HL-60/S4 treated with phorbol 12-myristate 13-acetate at 8.2 ng/mL for 4 days and 3 days (cell line): ENCODE measurements around the gene SIRPG.
"Not testable (repeated sequence)": the region's sequence is repeated elsewhere in the genome, so short reads cannot be mapped to it uniquely, and the experiment has no call there.

Experiments
- in situ Hi-C: fragments of 300-500 bp; cut with MboI; formaldehyde crosslinking; loops from 2 replicates; pipeline ENCODE4 v1.15.0; 2022; ENCODE audit warnings: low sequenced_read_pairs

Gene SIRPG

DNA sequence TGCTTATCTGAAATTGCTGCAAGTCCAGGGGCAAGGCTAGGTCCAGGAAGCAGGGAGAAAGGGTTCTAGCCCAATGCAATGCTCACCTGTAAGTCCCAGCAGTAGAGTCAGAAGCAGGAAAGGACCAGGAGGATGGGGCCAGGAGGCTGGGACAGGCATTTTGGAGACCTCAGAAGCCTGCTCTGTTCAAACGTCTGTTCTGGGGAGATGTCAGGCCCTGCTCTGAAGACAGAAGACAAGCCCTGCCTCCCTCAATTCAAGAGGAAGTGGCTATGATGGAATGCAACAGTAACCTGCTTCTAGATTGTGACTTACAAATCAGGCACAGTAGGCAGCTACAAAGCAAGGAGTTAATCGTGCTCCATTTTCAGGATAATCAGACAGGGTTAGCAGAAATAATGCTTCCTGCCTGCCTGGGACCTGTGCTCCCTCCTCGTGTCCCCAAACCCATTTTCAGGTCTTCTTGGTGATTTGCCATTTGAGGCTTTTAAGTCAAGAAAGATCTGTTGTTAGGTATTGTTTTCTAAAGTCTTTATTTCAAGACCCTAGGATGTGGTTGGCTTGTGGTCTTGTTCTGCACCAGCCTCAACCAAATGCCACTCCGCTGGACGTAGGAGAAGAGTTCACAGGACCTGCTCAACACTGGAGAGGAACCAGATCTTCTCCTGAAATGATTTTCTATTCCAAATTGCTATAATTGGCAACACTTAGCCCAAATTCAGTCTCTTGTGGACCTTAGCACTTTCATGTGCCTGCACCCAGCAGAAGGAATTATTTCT is at the start of gene SIRPG:
SIRPG (minus strand) TSS at position 224 of the 779 bp plus-strand sequence; CDS start at position 159, 65 bp downstream.
- in situ Hi-C loops, result no loop called here

DNA sequence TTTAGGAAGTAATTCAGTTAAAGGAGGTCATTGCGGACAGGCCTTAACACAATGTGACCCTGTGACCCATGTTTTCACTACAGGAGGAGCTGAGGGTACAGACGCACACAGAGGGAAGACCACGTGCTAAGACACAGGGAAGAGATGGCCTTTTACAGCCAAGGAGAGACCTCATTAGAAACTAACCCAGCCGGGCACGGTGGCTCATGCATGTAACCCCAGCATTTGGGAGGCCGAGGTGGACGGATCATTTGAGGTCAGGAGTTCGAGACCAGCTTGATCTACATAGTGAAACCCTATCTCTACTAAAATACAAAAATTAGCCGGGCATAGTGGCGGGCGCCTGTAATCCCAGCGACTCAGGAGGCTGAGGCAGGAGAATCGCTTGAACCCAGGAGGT is 49.3 kb upstream of the SIRPG start:
- in situ Hi-C loops, result not testable (repeated sequence)

DNA sequence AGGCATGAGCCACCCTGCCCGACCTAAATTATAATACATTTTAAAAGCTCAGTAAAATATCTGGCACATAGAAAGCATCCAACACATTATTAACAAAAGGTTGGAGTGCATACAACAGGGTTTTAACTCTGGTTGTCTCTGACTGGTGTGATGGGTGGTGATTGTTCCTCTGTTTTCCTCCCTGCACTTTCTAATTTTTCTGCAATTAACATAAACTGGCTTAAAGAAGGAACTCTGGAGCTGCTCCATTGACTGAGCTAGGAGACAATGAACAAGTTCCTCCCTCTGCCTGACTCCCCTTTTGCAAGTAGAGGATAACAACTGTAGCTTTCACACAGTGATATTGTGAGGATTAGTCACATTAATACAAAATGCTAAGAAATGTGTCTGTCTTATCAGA is 48.5 kb upstream of the SIRPG start:
- in situ Hi-C loops, result no loop called here

DNA sequence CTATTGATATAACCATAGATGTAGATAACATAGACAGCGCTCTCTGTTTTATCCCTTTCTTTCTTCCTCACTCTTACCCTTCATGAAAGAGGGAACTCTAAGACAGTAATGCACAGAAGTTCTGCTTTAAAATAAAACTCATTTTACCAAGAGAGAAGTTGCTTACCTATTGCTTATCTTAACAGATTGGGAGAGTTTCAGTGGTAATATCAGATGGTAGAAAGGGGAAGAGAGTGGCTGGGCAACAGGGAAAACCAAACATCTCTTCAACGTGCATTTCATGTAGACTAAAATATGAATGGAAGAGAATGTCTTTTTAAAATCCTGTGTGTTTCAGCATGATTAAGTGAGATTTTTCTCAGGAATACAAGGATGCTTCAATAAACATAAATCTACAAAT is 45.3 kb upstream of the SIRPG start:
- in situ Hi-C loops, result no loop called here

DNA sequence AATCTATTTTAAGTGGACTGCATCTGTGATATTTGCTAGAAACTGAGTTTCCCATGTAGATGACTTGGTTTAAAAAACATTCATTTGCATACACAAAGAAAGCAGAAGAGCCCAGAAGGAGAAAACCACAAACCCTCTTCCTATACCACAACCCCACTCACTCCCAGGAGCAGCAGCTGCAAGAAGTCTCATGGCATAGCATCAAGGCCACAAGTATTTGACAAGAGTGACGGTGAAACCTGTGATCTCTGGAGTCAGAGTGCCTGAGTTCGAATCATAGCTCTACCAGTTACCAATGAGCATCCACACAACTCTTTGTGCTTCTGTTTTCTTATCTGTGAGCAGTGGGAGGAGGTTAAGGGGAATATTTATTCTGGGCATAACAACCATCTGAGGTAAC is 44.7 kb upstream of the SIRPG start:
- in situ Hi-C loops, result no loop called here

DNA sequence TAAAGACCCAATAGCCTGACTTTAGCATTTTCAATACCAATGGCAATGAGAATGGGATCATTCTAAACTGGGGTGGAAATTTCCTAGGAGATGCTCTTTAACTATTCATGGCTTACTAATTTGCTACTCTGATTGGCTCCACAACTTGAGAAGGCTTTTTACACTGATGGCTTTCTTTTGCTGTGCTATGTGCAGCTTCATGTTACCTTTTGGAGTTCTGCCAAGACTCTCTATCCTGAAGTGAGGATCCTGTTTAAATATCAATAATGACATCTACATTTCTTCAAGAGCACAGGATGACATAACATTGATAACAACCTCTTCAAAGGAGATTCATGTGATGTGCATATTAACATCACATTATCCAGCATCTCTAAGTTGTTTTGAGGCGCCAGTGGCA is 43.4 kb upstream of the SIRPG start:
- in situ Hi-C loops, result no loop called here

DNA sequence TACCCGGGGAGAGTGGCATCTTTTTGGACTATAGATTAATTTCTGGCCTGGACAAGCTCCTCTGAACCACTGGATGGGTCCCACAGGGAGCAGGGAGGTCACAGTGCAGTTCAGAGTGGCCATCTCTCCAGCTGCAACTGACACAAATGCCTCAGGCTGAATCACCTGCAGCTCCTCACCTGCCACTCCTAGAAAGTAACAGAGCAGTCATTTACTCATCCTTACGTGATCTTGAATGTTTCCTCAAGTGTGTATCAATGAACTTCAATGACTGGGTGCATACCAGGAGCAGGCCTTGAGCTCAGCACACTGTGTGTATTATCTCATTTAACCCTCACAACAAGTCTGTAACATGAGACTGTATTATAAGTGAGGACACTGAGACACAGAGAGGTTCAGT is 40.0 kb upstream of the SIRPG start:
- in situ Hi-C loops, result no loop called here

DNA sequence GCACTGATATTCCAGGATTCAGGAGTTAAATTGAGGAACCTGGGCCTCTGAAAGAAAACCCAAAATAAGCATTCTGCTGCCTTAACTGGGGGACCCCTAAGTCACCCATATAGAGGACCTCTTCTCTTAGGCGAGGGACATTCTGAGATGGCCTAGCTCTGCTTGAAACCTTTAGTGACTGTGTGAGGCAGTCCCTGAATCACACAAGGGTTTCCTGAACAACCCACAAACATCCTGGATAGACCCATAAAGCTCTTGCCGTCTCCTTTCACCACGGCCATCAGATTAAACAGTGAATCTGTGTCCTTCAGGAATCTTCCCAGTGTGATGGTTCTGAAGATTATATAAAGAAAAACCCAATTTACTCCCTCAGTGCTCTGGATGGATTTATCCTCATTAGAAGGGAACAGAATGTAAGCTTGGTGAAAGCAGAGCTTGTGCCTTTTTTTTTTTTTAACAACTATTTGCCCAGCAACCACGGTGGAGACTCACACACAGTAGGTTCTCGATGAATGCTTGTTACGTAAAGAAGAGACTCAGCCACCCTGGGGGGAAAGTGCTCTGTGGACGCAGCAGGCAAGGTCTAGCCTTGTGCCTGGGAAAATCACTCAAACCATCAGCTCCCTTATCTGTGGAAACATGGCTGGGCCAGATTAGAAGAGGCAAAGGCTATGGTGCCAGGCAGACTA is 39.1 kb upstream of the SIRPG start:
- in situ Hi-C loops, result no loop called here

DNA sequence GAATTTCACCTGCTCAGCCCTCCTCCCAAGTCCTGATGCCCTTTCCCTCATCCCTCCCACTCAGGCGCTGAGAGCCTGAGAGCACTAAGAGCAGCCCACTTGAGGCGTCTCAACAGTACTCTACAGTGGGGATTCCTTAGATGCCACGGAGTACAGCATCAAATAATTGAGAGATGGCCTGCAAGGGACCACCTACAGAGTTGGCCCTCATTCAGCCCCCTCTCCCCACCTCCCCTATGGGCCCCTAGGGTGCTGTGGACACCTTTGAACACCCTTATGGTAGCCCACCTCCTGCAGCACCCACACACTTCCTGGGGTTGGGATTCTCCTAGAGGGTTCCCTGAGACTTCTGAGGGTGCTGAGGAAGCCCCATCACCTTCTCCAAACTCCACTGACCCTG is 37.1 kb upstream of the SIRPG start:
- in situ Hi-C loops, result no loop called here

DNA sequence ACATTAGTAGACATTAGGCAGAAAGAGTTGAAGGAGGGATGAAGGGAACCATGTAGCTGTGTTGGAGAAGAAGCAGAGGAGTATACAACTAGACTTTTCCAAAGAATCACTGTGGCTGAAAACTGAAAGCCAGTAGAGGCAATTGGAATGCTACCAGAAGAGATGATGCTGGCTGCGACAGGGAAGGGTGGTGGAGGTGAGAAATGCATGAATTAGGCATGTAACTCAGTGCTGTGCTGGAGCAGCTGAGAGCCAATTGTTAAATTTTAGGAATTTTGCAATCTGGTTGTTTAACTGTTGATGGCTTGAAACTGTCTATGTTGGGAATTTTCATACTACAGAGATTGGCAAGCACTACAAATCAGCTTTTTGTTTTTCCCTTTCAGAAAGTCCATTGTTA is 35.8 kb upstream of the SIRPG start:
- in situ Hi-C loops, result no loop called here

DNA sequence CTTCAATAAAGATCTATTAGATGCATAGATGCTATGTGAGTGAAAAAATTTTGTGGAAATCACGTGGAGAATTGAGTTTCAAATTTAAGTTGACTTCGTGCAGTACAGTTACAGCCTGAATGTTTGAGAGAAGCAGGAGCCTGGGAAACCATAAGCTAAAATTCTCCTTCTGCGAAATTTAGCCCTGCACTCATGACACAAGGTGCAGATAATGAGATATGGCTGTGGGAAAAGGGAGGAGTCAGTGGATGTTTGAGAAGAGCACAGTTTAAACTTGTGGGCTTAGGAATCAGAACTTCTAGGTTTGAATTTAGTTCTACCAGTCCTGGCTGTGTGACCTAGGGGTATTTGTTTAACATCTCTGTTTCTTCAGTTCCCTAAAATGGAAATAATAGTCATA is 32.1 kb upstream of the SIRPG start:
- in situ Hi-C loops, result no loop called here

DNA sequence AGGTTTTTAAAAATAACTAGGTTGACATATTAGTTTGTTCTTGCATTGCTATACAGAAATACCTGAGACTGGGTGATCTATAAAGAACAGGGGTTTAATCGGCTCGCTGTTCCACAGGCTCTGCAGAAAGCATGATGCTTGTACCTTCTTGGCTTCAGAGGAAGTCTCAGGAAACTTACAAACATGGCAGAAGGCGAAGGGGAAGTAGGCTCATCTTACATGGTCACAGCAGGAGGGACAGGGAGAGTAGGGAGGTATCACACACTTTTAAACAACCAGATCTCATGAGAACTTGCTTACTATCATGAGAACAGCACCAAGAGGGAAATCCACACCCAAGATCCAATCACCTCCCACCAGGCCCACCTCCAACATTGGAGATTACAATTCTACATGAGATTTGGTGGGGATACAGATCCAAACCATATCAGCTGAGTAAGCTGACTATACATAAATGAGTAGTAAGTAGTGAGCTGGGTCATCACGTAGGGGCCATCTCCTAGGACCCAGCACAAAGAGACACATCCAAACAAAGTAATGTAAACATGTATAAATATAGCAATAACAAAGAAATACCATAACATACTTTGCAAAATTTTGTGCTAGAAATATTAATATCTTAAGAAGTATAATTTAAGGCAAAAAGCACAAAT is 31.4 kb upstream of the SIRPG start:
- in situ Hi-C loops, result no loop called here

DNA sequence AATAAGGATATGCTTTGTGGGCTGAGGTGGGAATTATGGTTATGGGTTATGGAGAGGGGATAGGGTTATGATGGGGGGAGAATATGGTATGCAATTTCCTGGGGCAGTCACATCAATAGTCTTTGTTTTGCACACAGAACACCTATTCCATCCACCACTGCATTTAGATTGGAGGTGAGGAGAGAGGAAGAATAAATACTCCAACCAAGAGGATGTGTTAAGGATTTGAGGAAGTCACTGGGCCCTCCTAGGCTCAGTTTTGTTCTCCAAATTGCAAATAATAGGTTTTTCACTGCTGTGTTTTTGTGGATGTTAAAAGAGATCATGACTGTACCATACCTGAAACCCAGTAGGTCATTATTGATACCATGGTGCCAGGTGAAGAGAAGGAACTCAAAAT is 29.5 kb upstream of the SIRPG start:
- in situ Hi-C loops, result no loop called here

DNA sequence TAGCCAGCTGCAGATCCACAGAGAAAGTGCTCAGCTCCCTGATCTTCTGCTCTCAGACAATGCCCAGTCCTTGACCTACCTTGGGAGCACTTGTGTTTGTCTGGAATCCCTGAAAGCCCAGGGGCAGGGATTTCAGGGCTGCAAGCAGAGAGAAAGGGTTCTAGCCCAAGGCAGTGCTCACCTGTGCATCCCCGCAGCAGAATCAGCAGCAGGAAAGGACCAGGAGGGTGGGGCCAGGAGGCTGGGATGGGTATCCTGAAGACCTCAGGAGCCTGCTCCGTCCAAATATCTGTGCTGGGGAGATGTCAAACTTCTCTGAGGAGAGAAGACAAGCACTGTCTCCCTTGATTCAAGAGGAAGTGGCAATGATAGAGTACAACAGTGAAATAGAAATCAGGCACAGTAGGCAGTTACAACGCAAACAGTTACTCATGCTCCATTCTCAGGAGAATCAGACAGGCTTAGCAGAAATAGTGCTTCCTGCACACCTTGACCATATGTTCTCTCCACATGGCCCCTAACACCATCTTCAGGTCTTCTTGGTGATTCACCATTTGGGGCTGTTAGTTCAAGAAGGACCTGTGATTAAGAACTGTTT is 28.7 kb upstream of the SIRPG start:
- in situ Hi-C loops, result no loop called here

DNA sequence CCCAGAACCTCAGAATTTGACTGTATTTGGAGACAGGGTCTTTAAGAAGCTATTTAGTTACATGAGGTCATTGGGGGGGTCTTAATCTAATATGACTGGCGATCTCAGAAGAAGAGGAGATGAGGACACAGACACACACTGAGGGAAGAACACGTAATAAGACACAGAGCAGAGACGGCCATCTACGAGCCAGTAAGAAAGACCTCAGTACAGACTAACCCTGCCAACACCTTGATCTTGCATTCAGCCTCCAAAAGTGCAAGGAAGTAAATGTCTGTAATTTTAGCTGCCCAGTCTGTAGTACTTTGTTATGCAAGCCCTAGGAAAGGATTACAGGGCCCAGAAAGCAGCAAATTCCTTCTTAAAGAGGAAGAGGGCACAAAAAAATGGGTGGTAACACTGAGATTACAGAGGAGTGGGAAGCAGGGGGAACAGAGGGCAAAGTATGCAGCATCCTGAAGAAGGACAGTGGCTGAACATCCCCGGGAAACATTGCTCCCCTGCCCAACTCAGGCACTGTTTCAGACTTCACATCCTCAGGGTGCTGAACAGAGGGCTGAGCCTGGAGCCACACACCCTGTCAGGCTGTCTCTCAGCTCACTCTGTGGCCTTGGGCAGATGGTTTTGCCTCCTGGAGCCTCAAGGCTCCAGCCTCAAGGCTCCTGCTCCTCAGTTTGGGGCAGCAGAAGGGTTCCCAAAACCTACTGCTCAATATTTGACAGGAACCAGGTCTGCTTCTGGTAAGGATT is 27.9 kb upstream of the SIRPG start:
- in situ Hi-C loops, result no loop called here

DNA sequence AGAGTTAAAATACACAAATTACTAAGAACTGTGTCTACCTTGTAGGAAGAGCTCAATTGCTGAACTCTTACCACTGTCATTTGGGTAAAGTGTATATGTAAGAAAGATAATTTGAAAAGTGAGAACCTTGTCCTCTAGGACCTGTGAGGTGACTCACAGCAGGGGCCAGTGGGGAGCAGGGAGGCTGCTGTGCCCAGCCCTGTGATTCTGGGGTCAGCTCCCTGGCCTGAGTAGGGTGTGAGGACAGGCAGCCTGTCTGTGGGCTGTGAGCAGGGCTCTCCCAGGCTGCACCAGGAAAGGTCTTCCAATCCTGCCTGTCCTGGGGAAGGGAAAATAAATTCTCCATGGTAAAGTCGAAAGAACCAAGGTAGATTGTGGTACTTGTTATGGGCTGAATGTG is 27.3 kb upstream of the SIRPG start:
- in situ Hi-C loops, result no loop called here

DNA sequence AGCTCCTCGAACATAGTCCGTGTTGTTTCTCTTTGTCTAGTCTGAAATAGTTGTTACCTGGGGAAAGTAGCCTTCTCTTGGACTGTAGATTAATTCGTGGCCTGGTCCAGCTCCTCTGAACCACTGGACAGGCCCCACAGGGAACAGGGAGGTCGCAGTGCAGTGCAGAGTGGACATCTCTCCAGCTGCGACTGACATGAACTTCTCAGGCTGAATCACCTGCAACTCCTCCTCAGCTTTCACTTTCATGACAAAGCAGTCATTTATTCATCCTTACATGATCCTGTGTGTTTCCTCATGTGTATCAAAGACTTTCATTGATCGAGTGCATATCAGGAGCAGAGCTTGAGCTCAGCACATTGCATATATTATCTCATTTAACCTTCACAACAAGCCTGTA is 19.1 kb upstream of the SIRPG start:
- in situ Hi-C loops, result no loop called here

DNA sequence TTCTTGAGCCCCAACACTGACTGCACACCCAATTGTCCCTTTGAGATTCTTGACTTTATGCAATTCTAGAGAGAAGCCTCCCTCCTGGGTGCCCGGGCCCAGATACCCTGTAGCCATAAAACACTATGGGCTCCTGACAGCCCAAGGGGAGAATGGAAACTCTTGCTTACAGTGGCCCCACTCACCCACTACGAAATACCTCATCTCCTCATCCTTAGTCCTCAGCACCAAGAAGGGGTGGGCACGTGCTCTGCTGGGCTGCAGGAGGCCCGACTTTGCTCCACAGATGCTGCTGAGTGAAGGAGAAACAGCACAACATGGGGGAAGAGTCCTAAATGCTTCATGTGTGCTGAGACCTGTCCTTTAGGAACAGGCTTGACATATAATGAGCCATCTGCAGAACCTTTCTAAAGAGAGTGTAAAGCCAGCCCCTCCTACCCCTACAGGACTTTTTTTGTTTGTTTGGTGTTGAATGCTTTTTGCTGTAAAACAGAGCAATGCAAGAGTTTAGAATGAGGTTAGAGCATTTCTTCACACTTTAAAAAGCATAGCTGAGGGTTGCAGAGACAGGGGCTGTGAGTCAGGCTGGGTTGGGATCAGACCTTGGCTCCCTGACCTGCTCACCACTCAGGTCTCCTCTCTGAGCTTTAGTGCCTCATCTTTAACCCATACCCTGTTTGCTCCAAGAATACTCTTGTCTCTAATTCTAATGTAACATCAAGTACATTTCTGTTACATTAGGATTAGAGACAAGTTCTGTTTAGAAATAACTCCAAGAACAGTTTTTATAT is 17.6 kb upstream of the SIRPG start:
- in situ Hi-C loops, result no loop called here

DNA sequence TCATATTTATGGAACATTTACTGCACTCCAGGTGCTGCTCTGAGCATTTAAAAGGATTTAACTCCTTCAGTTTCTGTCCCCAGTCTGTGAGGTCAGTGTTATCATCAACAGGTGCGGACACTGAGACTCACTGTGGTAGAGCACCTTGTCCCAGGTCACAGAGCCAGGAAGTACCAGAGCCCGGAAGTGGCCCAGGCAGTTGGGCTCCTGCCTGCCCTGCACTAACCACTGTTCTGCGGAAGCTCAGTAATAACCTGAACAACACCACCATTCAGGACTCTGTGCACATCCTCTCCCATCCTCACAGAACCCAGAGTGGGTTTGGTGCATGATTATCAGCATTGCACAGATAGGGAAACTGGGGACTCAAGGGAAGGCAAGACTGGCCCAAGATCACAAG is 16.8 kb upstream of the SIRPG start:
- in situ Hi-C loops, result no loop called here

DNA sequence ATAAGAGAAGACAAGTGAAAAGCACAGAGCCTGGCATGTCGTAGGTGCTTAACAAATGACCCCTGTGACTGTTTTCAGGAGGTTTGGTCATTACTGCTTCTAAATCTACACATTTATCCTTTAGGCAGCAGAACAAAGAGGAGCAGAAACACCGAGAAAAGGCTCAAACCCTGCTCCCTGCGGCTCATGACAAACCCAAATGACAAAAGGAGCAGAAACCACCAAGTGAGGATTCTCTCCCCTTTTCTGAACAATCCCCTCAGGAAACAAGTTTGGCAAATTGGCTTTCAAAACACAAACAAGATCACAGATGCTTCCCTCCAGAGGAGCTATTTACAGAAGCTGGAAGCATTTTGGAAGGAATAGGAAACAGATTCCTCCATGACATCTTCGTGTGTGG is 15.8 kb upstream of the SIRPG start:
- in situ Hi-C loops, result no loop called here
